ENCODE measurements around the gene SECTM1.

Gene SECTM1

GRCh38 chr17:82313195-82314011 lies 20.2 kb downstream of the SECTM1 start:
- DNase-seq (ENCODE audit: low read depth), result no peak
- H3K4me3 ChIP-seq (ENCODE audit: low read length), result no peak overlapping the region
- no peak for TF ChIP-seq CTCF (conservative IDR thresholded peaks at IDR 0.05; ENCODE audit: low read length)

GRCh38 chr17:82311971-82312370 lies 21.6 kb downstream of the SECTM1 start:
- no peak for DNase-seq (ENCODE audit: low read depth)
- H3K4me3 ChIP-seq (ENCODE audit: low read length), result no peak overlapping the region
- TF ChIP-seq CTCF (conservative IDR thresholded peaks at IDR 0.05; ENCODE audit: low read length), result no peak

- no peak overlapping the region for H3K4me3 ChIP-seq (ENCODE audit: low read length)
- TF ChIP-seq CTCF (conservative IDR thresholded peaks at IDR 0.05; ENCODE audit: low read length), result no peak
- no peak for DNase-seq (ENCODE audit: low read depth)
These were observed 22.7 kb downstream of the SECTM1 start for GRCh38 chr17:82310877-82311276.

- H3K4me3 ChIP-seq (ENCODE audit: low read length), result no peak overlapping the region
- no peak for TF ChIP-seq CTCF (conservative IDR thresholded peaks at IDR 0.05; ENCODE audit: low read length)
- DNase-seq (ENCODE audit: low read depth), result no peak
These were observed 23.7 kb downstream of the SECTM1 start for GRCh38 chr17:82309656-82310570.

- DNase-seq (ENCODE audit: low read depth), result peak; percentile 30
- no peak for TF ChIP-seq CTCF (conservative IDR thresholded peaks at IDR 0.05; ENCODE audit: low read length)
- no peak overlapping the region for H3K4me3 ChIP-seq (ENCODE audit: low read length)
These were observed 27.8 kb downstream of the SECTM1 start for GRCh38 chr17:82305727-82306300.

- TF ChIP-seq CTCF (conservative IDR thresholded peaks at IDR 0.05; ENCODE audit: low read length), result no peak
- DNase-seq (ENCODE audit: low read depth), result no peak
- H3K4me3 ChIP-seq (ENCODE audit: low read length), result no peak overlapping the region
These were observed 28.5 kb downstream of the SECTM1 start for GRCh38 chr17:82304826-82305726.
